K562 (cell line): ENCODE data around the gene SRRT. TPM values are rescaled to one million over a fixed set of nuclear protein-coding genes. Genes with fewer than 3 reads are reported as not detected.

Experiments
- HDAC8 ChIP-seq: fragments of 450-650 bp; IDR thresholded peaks from 2 replicates; pipeline ENCODE4 v1.6.1; 2016; ENCODE audit warnings: mild to moderate bottlenecking, missing genetic modification characterization, moderate library complexity, missing compliant biosample characterization
- ILF3 ChIP-seq: fragments of 450-650 bp; IDR thresholded peaks from 2 replicates; pipeline ENCODE4 v1.6.1; 2018; ENCODE audit warnings: antibody characterized with exemption, mild to moderate bottlenecking, moderate library complexity, borderline replicate concordance
- SOX6 ChIP-seq: fragments of 450-650 bp; IDR thresholded peaks from 2 replicates; pipeline ENCODE4 v1.6.1; 2014; ENCODE audit warnings: mild to moderate bottlenecking
- SRSF1 ChIP-seq: fragments of 200-400 bp; formaldehyde crosslinking; IDR thresholded peaks from 2 replicates; pipeline ENCODE4 v1.6.1; 2017; ENCODE audit warnings: mild to moderate bottlenecking, low read depth, low read length, moderate library complexity
- polyA plus RNA-seq, 8 experiments: library from polyadenylated mRNA; depleted of rRNA in 4 of 8; stranded (reverse) in 5 of 8; unstranded in 3 of 8; fragments of >200 nt; fragmentation: Nextera tagmentation in 2 of 8; fragmentation: Illumina TruSeq in 1 of 8; extraction: Ambion mirVana in 2 of 8; extraction: Trizol in 1 of 8; gene quantifications; 2 replicates each; pipeline versions ENCODE4 v1.2.1 to v1.2.3, GENCODE V29; 2011 to 2014; ENCODE audit warnings: inconsistent platforms in 1 of 8, missing spikeins in 1 of 8
- total RNA-seq, 7 experiments: library from RNA; depleted of rRNA in 6 of 7; stranded (reverse); fragments of >200 nt in 6 of 7; fragmentation: Illumina TruSeq in 2 of 7; extraction: Trizol in 2 of 7; gene quantifications; 2 replicates each; pipeline versions ENCODE4 v1.2.1 to v1.2.3, GENCODE V29; 2011 to 2021; ENCODE audit warnings: low replicate concordance in 1 of 7
- TF ChIP-seq, protein P1 (sequence below): fragments of 250-450 bp; sonication (Bioruptor Pico); IDR thresholded peaks from 2 replicates; pipeline ENCODE4 v1.8.0; 2021; ENCODE audit warnings: borderline replicate concordance, mild to moderate bottlenecking, moderate library complexity; ENCODE audit not compliant: poor library complexity, severe bottlenecking
- TF ChIP-seq, protein P2 (sequence below): sonication (generic); formaldehyde crosslinking; IDR thresholded peaks from 2 replicates; pipeline ENCODE4 v1.8.1; 2022; ENCODE audit warnings: missing genetic modification reagents
- TF ChIP-seq, protein P3 (sequence below): fragments of 150-350 bp; IDR thresholded peaks from 2 replicates; pipeline ENCODE4 v1.6.1; 2014; ENCODE audit warnings: low read depth, mild to moderate bottlenecking, low read length, borderline replicate concordance
- TF ChIP-seq, protein P4 (sequence below): fragments of 450-650 bp; formaldehyde crosslinking; IDR thresholded peaks from 2 replicates; pipeline ENCODE4 v1.4.0; 2022; ENCODE audit warnings: missing genetic modification characterization
- TF ChIP-seq, protein P5 (sequence below): fragments of 450-650 bp; IDR thresholded peaks from 2 replicates; pipeline ENCODE4 v1.6.1; 2016; ENCODE audit warnings: mild to moderate bottlenecking, moderate library complexity

The SRRT gene
- total and polyA plus RNA-seq, 9 of the 15 experiments (the other 6 are each of a cell fraction or from before 2014, with no cell fraction given) = 10.3 to 263 (median 84.4) TPM

DNA sequence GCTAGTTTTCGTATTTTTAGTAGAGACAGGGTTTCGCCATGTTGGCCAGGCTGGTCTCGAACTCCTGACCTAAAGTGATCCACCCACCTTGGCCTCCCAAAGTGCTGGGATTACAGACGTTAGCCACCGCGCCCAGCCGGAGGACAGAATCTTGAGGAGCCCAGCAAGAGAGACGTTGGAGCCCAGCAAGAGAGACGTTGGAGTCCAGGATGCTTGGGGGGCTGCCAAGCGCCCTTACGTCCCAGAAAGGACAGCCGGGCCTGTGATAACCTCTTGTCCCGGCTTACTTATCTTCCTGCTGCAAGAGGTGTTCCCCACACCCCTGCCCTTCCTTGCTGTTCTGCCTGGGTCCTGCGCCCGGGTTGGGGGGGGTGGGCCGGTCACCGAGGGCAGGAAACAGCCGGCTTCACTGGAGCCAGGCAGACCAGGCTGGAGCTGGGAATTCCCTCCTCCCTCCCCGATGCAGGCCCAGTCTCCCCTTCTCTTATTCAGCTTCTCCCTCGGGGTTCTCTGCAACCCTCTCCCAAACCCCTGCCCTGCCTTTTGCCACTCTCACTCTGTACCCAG, 45.7 kb upstream of the SRRT start (continued):
- TF ChIP-seq ILF3 = no peak
- TF ChIP-seq, protein P1, sequence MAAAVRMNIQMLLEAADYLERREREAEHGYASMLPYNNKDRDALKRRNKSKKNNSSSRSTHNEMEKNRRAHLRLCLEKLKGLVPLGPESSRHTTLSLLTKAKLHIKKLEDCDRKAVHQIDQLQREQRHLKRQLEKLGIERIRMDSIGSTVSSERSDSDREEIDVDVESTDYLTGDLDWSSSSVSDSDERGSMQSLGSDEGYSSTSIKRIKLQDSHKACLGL = no peak
- TF ChIP-seq, protein P2, sequence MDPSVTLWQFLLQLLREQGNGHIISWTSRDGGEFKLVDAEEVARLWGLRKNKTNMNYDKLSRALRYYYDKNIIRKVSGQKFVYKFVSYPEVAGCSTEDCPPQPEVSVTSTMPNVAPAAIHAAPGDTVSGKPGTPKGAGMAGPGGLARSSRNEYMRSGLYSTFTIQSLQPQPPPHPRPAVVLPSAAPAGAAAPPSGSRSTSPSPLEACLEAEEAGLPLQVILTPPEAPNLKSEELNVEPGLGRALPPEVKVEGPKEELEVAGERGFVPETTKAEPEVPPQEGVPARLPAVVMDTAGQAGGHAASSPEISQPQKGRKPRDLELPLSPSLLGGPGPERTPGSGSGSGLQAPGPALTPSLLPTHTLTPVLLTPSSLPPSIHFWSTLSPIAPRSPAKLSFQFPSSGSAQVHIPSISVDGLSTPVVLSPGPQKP (CRISPR knock-in tag) = no peak
- no peak for TF ChIP-seq HDAC8 (tag)
- TF ChIP-seq SRSF1 = no peak
- TF ChIP-seq, protein P3, sequence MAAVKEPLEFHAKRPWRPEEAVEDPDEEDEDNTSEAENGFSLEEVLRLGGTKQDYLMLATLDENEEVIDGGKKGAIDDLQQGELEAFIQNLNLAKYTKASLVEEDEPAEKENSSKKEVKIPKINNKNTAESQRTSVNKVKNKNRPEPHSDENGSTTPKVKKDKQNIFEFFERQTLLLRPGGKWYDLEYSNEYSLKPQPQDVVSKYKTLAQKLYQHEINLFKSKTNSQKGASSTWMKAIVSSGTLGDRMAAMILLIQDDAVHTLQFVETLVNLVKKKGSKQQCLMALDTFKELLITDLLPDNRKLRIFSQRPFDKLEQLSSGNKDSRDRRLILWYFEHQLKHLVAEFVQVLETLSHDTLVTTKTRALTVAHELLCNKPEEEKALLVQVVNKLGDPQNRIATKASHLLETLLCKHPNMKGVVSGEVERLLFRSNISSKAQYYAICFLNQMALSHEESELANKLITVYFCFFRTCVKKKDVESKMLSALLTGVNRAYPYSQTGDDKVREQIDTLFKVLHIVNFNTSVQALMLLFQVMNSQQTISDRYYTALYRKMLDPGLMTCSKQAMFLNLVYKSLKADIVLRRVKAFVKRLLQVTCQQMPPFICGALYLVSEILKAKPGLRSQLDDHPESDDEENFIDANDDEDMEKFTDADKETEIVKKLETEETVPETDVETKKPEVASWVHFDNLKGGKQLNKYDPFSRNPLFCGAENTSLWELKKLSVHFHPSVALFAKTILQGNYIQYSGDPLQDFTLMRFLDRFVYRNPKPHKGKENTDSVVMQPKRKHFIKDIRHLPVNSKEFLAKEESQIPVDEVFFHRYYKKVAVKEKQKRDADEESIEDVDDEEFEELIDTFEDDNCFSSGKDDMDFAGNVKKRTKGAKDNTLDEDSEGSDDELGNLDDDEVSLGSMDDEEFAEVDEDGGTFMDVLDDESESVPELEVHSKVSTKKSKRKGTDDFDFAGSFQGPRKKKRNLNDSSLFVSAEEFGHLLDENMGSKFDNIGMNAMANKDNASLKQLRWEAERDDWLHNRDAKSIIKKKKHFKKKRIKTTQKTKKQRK = no peak
- TF ChIP-seq, protein P4, sequence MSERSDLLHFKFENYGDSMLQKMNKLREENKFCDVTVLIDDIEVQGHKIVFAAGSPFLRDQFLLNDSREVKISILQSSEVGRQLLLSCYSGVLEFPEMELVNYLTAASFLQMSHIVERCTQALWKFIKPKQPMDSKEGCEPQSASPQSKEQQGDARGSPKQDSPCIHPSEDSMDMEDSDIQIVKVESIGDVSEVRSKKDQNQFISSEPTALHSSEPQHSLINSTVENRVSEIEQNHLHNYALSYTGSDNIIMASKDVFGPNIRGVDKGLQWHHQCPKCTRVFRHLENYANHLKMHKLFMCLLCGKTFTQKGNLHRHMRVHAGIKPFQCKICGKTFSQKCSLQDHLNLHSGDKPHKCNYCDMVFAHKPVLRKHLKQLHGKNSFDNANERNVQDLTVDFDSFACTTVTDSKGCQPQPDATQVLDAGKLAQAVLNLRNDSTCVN (CRISPR knock-in tag) = no peak
- peak; percentile 77 for TF ChIP-seq SOX6
- TF ChIP-seq, protein P5, sequence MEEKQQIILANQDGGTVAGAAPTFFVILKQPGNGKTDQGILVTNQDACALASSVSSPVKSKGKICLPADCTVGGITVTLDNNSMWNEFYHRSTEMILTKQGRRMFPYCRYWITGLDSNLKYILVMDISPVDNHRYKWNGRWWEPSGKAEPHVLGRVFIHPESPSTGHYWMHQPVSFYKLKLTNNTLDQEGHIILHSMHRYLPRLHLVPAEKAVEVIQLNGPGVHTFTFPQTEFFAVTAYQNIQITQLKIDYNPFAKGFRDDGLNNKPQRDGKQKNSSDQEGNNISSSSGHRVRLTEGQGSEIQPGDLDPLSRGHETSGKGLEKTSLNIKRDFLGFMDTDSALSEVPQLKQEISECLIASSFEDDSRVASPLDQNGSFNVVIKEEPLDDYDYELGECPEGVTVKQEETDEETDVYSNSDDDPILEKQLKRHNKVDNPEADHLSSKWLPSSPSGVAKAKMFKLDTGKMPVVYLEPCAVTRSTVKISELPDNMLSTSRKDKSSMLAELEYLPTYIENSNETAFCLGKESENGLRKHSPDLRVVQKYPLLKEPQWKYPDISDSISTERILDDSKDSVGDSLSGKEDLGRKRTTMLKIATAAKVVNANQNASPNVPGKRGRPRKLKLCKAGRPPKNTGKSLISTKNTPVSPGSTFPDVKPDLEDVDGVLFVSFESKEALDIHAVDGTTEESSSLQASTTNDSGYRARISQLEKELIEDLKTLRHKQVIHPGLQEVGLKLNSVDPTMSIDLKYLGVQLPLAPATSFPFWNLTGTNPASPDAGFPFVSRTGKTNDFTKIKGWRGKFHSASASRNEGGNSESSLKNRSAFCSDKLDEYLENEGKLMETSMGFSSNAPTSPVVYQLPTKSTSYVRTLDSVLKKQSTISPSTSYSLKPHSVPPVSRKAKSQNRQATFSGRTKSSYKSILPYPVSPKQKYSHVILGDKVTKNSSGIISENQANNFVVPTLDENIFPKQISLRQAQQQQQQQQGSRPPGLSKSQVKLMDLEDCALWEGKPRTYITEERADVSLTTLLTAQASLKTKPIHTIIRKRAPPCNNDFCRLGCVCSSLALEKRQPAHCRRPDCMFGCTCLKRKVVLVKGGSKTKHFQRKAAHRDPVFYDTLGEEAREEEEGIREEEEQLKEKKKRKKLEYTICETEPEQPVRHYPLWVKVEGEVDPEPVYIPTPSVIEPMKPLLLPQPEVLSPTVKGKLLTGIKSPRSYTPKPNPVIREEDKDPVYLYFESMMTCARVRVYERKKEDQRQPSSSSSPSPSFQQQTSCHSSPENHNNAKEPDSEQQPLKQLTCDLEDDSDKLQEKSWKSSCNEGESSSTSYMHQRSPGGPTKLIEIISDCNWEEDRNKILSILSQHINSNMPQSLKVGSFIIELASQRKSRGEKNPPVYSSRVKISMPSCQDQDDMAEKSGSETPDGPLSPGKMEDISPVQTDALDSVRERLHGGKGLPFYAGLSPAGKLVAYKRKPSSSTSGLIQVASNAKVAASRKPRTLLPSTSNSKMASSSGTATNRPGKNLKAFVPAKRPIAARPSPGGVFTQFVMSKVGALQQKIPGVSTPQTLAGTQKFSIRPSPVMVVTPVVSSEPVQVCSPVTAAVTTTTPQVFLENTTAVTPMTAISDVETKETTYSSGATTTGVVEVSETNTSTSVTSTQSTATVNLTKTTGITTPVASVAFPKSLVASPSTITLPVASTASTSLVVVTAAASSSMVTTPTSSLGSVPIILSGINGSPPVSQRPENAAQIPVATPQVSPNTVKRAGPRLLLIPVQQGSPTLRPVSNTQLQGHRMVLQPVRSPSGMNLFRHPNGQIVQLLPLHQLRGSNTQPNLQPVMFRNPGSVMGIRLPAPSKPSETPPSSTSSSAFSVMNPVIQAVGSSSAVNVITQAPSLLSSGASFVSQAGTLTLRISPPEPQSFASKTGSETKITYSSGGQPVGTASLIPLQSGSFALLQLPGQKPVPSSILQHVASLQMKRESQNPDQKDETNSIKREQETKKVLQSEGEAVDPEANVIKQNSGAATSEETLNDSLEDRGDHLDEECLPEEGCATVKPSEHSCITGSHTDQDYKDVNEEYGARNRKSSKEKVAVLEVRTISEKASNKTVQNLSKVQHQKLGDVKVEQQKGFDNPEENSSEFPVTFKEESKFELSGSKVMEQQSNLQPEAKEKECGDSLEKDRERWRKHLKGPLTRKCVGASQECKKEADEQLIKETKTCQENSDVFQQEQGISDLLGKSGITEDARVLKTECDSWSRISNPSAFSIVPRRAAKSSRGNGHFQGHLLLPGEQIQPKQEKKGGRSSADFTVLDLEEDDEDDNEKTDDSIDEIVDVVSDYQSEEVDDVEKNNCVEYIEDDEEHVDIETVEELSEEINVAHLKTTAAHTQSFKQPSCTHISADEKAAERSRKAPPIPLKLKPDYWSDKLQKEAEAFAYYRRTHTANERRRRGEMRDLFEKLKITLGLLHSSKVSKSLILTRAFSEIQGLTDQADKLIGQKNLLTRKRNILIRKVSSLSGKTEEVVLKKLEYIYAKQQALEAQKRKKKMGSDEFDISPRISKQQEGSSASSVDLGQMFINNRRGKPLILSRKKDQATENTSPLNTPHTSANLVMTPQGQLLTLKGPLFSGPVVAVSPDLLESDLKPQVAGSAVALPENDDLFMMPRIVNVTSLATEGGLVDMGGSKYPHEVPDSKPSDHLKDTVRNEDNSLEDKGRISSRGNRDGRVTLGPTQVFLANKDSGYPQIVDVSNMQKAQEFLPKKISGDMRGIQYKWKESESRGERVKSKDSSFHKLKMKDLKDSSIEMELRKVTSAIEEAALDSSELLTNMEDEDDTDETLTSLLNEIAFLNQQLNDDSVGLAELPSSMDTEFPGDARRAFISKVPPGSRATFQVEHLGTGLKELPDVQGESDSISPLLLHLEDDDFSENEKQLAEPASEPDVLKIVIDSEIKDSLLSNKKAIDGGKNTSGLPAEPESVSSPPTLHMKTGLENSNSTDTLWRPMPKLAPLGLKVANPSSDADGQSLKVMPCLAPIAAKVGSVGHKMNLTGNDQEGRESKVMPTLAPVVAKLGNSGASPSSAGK = no peak
